ENCODE data around the gene TUBB1. TPM values are rescaled to one million over a fixed set of nuclear protein-coding genes. Genes with fewer than 3 reads are reported as not detected.

The TUBB1 gene
- total and polyA plus RNA-seq, 2 donors (not counting 1 experiment from before 2014, with no cell fraction given), result 0.22 to 0.43 TPM

DNA sequence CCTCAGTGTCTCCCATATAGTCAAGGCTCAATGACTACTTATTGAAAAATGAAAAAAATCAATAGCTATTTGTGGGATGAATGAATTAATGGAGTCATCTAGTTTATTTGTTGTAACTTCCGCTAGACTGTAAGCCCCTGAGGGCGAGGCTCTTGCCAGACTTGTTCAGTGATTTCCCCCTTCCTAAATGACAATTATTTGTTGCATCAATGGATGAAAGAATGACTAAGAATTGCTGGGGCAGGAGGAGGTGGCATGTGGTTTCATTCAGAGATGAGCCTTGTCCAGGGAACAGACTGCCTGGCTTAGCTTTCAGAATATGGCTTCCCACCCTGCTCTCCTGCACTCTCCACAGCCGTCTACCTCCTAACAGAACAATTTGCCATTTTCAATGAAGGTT, 24.5 kb downstream of the TUBB1 start:
- CTCF ChIA-PET, result interaction anchor here (0.7 to 2.9 kb wide), 10 partner anchors 11 to 178 kb away, joined by 3 to 10 read pairs (median 4); partner anchors contain the start of gene ATP5F1E
- Histone ChIP-seq H3K4me3 (ENCODE audit: control extremely low read depth in 1 of 5, extremely low read depth in 1 of 5, insufficient read depth in 1 of 5, low read depth in 2 of 5, low read length in 4 of 5) (no peak overlapping the region), H3K9me3 (ENCODE audit: control extremely low read depth in 1 of 3, control insufficient read depth in 2 of 3, insufficient read depth in 1 of 3, low read length in 2 of 3) (no peaks in the 10 kb centered on the region), H3K4me1 (ENCODE audit: control insufficient read depth in 2 of 2, insufficient read depth in 2 of 2, low read length in 2 of 2) (peaks cover 45 to 47% of the 10 kb centered on the region in 2 donors), H3K27ac (ENCODE audit: low read length in 2 of 2) (peak overlapping the region; percentile 37 to 89), H3K27me3 (replicated peaks in 1 of 4; ENCODE audit: control extremely low read depth in 1 of 4, control insufficient read depth in 3 of 4, insufficient read depth in 4 of 4, low read length in 3 of 4) (no peaks in the 10 kb centered on the region), H2AFZ (ENCODE audit: insufficient read depth, low read depth, low read length, poor library complexity, severe bottlenecking) (peak overlapping the region; percentile 84), H3K36me3 (replicated peaks in 1 of 2; ENCODE audit: control extremely low read depth in 1 of 2, control insufficient read depth in 1 of 2, extremely low read depth in 1 of 2, insufficient read depth in 2 of 2, low read length in 1 of 2) (peaks cover 0 to 10% of the 10 kb centered on the region in 2 experiments), H3K9ac (ENCODE audit: low read length) (peak overlapping the region; percentile 88), H4K20me1 (ENCODE audit: control insufficient read depth, insufficient read depth, low read length, poor library complexity, severe bottlenecking) (peaks cover 33% of the 10 kb centered on the region), H3K79me2 (ENCODE audit: control insufficient read depth, insufficient read depth, low read length) (peaks cover 48% of the 10 kb centered on the region), H3K4me2 (replicated peaks; ENCODE audit: low read depth, low read length, poor library complexity, severe bottlenecking) (peak overlapping the region; percentile 92)
- peak overlapping the region; percentile 94 for H3K4me3 Mint-ChIP-seq
- no peaks in the 10 kb centered on the region for H3K9me3 Mint-ChIP-seq (ENCODE audit: insufficient read depth)
- POLR2A ChIA-PET, result interaction anchor here (1.4 to 2.4 kb wide), 2 partner anchors 12 to 79 kb away, joined by 5 to 28 read pairs; partner anchors contain the start of gene ATP5F1E
- peak overlapping the region; percentile 84 for H3K27ac Mint-ChIP-seq
- DNase-seq (no peak), ATAC-seq (ENCODE audit: low read depth) (no peak)
- 72% methylated on average over 2 of the region's 3 CpGs for WGBS (ENCODE audit: insufficient coverage)
- peaks cover 51% of the 10 kb centered on the region for H3K4me1 Mint-ChIP-seq
- intact Hi-C loops (cut with micrococcal nuclease), result loop anchor here (2.0 to 5.0 kb wide), 2 partner anchors 79 to 736 kb away; partner anchors contain the start of gene RAB22A
- no peaks in the 10 kb centered on the region for H3K27me3 Mint-ChIP-seq
- TF ChIP-seq, protein P1, sequence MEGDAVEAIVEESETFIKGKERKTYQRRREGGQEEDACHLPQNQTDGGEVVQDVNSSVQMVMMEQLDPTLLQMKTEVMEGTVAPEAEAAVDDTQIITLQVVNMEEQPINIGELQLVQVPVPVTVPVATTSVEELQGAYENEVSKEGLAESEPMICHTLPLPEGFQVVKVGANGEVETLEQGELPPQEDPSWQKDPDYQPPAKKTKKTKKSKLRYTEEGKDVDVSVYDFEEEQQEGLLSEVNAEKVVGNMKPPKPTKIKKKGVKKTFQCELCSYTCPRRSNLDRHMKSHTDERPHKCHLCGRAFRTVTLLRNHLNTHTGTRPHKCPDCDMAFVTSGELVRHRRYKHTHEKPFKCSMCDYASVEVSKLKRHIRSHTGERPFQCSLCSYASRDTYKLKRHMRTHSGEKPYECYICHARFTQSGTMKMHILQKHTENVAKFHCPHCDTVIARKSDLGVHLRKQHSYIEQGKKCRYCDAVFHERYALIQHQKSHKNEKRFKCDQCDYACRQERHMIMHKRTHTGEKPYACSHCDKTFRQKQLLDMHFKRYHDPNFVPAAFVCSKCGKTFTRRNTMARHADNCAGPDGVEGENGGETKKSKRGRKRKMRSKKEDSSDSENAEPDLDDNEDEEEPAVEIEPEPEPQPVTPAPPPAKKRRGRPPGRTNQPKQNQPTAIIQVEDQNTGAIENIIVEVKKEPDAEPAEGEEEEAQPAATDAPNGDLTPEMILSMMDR (IDR thresholded peaks at IDR 0.05), result no peak

- ATAC-seq (ENCODE audit: low read depth), result no peak
- Mint-ChIP-seq H3K27ac (peak overlapping the region; percentile 84), H3K27me3 (peaks cover 1% of the 10 kb centered on the region), H3K4me1 (peaks cover 46% of the 10 kb centered on the region), H3K9me3 (ENCODE audit: insufficient read depth) (no peaks in the 10 kb centered on the region), H3K4me3 (no peak overlapping the region)
- Histone ChIP-seq H3K9me3 (ENCODE audit: control extremely low read depth in 1 of 3, control insufficient read depth in 2 of 3, insufficient read depth in 1 of 3, low read length in 2 of 3) (no peaks in the 10 kb centered on the region), H3K4me2 (replicated peaks; ENCODE audit: low read depth, low read length, poor library complexity, severe bottlenecking) (peak overlapping the region; percentile 92), H3K4me3 (ENCODE audit: control extremely low read depth in 1 of 5, extremely low read depth in 1 of 5, insufficient read depth in 1 of 5, low read depth in 2 of 5, low read length in 4 of 5) (no peak overlapping the region), H3K27ac (ENCODE audit: low read length in 2 of 2) (peak overlapping the region; percentile 21 to 89), H3K79me2 (ENCODE audit: control insufficient read depth, insufficient read depth, low read length) (peaks cover 42% of the 10 kb centered on the region), H2AFZ (ENCODE audit: insufficient read depth, low read depth, low read length, poor library complexity, severe bottlenecking) (peak overlapping the region; percentile 84), H4K20me1 (ENCODE audit: control insufficient read depth, insufficient read depth, low read length, poor library complexity, severe bottlenecking) (peaks cover 33% of the 10 kb centered on the region), H3K9ac (ENCODE audit: low read length) (no peak overlapping the region), H3K27me3 (replicated peaks in 1 of 4; ENCODE audit: control extremely low read depth in 1 of 4, control insufficient read depth in 3 of 4, insufficient read depth in 4 of 4, low read length in 3 of 4) (no peaks in the 10 kb centered on the region), H3K4me1 (ENCODE audit: control insufficient read depth in 2 of 2, insufficient read depth in 2 of 2, low read length in 2 of 2) (peaks cover 45 to 47% of the 10 kb centered on the region in 2 donors), H3K36me3 (replicated peaks in 1 of 2; ENCODE audit: control extremely low read depth in 1 of 2, control insufficient read depth in 1 of 2, extremely low read depth in 1 of 2, insufficient read depth in 2 of 2, low read length in 1 of 2) (peaks cover 0 to 10% of the 10 kb centered on the region in 2 experiments)
- DNase-seq, result peak; percentile 24
- intact Hi-C loops (cut with micrococcal nuclease), result loop anchor here (5.0 kb wide), 1 partner anchor 737 kb away; the partner anchor contains the start of gene RAB22A
- 0% methylated on average over 2 of the region's 3 CpGs for WGBS (ENCODE audit: insufficient coverage)
- POLR2A ChIA-PET, result no interaction called here
- CTCF ChIA-PET, result interaction anchor here (1.2 to 2.9 kb wide), 6 partner anchors 10 to 173 kb away, joined by 3 to 10 read pairs (median 5); partner anchors contain the start of gene ATP5F1E
- TF ChIP-seq, protein P1 (IDR thresholded peaks at IDR 0.05), result no peak
- TF ChIP-seq EZH2 (IDR thresholded peaks at IDR 0.05; ENCODE audit: borderline replicate concordance, insufficient read depth, low read depth, low read length, poor library complexity, severe bottlenecking), result no peak
Measured at GRCh38 chr20:59044295-59044694, 25.1 kb downstream of the TUBB1 start.
